ENCODE data around the gene TANGO2.

Gene TANGO2

DNA sequence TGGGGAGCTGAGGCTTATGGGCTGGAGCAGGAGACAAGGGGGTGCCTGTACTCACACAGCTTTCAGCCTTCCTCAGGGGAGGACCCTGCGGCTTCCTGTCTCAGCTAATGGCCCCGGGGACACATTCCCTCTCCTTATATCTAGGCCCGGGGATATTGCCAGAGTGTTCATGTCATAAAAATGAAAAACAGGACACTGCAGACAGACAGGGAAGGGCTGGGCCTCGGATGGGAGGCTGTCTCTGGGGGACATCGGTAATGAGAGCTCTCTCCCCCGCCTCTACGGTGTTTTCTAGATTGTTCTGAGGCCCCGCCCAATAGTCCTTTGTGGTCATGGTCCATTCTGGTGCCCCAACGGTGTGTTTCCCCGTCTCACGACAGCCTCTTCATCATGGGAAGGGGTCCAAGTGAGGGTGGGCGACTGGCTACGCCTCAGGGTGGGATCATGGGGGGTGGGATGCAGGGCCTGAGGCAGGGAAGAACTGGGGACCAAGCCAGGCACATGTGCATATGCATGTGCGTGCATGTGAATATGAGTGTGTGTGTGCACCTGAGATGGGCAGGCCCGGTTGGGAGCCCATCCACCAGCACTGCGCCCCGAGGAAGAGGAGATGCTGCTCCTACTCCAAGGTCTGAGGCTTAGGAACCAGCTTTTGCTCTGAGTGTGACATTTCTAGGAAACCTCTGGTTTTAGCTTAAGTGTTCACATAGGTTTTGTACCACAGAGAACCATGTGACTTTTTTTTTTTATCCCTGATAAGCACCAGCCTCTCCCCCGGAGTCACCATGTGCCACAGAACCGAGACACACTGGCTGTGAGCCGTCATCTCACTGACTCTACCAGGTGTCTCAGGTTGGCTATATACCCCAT lies 9.6 kb upstream of the TANGO2 start:
- TF ChIP-seq CEBPB (IDR thresholded peaks at IDR 0.05): no peak
- TF ChIP-seq, protein P1, sequence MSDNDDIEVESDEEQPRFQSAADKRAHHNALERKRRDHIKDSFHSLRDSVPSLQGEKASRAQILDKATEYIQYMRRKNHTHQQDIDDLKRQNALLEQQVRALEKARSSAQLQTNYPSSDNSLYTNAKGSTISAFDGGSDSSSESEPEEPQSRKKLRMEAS (IDR thresholded peaks at IDR 0.05): no peak
- TF ChIP-seq, protein P2, sequence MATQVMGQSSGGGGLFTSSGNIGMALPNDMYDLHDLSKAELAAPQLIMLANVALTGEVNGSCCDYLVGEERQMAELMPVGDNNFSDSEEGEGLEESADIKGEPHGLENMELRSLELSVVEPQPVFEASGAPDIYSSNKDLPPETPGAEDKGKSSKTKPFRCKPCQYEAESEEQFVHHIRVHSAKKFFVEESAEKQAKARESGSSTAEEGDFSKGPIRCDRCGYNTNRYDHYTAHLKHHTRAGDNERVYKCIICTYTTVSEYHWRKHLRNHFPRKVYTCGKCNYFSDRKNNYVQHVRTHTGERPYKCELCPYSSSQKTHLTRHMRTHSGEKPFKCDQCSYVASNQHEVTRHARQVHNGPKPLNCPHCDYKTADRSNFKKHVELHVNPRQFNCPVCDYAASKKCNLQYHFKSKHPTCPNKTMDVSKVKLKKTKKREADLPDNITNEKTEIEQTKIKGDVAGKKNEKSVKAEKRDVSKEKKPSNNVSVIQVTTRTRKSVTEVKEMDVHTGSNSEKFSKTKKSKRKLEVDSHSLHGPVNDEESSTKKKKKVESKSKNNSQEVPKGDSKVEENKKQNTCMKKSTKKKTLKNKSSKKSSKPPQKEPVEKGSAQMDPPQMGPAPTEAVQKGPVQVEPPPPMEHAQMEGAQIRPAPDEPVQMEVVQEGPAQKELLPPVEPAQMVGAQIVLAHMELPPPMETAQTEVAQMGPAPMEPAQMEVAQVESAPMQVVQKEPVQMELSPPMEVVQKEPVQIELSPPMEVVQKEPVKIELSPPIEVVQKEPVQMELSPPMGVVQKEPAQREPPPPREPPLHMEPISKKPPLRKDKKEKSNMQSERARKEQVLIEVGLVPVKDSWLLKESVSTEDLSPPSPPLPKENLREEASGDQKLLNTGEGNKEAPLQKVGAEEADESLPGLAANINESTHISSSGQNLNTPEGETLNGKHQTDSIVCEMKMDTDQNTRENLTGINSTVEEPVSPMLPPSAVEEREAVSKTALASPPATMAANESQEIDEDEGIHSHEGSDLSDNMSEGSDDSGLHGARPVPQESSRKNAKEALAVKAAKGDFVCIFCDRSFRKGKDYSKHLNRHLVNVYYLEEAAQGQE (IDR thresholded peaks at IDR 0.05; ENCODE audit: low read depth): no peak
- TF ChIP-seq ZBTB7A (IDR thresholded peaks at IDR 0.05; ENCODE audit: low read depth): no peak
- no peak for TF ChIP-seq TAF1 (IDR thresholded peaks at IDR 0.05; ENCODE audit: low read depth)
- no peak for TF ChIP-seq YY1 (IDR thresholded peaks at IDR 0.05; ENCODE audit: low read depth)
- TF ChIP-seq TEAD4 (IDR thresholded peaks at IDR 0.05): no peak
- no peak for TF ChIP-seq RAD21 (IDR thresholded peaks at IDR 0.05; ENCODE audit: low read depth)
- no peak for TF ChIP-seq FOXM1 (IDR thresholded peaks at IDR 0.05; ENCODE audit: borderline replicate concordance, low read depth)

DNA sequence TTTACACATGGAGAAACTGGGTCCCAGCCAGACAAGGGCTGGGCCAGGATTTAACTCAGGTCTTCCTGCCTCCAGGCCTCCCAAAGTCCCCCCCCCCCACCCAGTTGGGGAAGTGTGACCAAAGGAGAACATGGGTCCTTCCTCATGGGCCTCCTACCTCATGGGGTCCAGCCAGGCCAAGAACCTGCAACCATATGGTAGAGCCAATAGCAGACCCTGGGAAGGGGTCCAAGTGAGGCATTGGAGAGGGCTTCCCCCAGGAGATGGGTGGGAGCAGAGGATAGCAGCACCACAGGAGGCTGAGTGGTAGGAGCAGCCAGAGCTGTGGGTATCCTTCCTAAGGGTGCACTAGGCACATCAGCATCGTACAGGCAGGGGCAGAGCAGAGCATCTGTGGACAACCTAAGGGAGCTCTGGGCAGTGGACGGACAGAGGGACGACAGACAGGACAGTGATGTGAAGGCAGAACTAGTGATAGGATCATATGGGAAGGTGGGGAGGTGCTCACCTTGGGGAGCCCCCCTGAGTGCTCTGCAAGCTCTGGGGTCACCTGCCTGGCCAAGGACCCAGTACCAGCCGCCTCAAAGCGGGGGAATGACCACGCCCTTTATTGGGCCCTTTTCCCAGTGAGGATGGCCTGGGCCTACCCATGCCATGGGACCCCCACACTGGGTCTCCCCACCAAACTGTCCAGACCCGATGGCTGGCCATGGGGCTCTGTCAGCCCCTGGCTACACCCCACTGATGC lies 8.7 kb upstream of the TANGO2 start:
- TF ChIP-seq RAD21 (IDR thresholded peaks at IDR 0.05; ENCODE audit: low read depth) (no peak), TEAD4 (IDR thresholded peaks at IDR 0.05) (no peak), NFIC (IDR thresholded peaks at IDR 0.05) (no peak), FOXM1 (IDR thresholded peaks at IDR 0.05; ENCODE audit: borderline replicate concordance, low read depth) (no peak), CREB1 (IDR thresholded peaks at IDR 0.05; ENCODE audit: low read depth) (no peak), EP300 (IDR thresholded peaks at IDR 0.05; ENCODE audit: borderline replicate concordance) (no peak), YY1 (IDR thresholded peaks at IDR 0.05; ENCODE audit: low read depth) (no peak), CEBPB (IDR thresholded peaks at IDR 0.05) (no peak), TAF1 (IDR thresholded peaks at IDR 0.05; ENCODE audit: low read depth) (no peak), ZBTB7A (IDR thresholded peaks at IDR 0.05; ENCODE audit: low read depth) (no peak), EGR1 (IDR thresholded peaks at IDR 0.05) (no peak), TCF12 (IDR thresholded peaks at IDR 0.05; ENCODE audit: low read depth) (no peak)
- TF ChIP-seq, protein P2 (IDR thresholded peaks at IDR 0.05; ENCODE audit: low read depth): no peak
- TF ChIP-seq, protein P3, sequence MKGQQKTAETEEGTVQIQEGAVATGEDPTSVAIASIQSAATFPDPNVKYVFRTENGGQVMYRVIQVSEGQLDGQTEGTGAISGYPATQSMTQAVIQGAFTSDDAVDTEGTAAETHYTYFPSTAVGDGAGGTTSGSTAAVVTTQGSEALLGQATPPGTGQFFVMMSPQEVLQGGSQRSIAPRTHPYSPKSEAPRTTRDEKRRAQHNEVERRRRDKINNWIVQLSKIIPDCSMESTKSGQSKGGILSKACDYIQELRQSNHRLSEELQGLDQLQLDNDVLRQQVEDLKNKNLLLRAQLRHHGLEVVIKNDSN (IDR thresholded peaks at IDR 0.05): no peak
- TF ChIP-seq, protein P1 (IDR thresholded peaks at IDR 0.05): no peak

DNA sequence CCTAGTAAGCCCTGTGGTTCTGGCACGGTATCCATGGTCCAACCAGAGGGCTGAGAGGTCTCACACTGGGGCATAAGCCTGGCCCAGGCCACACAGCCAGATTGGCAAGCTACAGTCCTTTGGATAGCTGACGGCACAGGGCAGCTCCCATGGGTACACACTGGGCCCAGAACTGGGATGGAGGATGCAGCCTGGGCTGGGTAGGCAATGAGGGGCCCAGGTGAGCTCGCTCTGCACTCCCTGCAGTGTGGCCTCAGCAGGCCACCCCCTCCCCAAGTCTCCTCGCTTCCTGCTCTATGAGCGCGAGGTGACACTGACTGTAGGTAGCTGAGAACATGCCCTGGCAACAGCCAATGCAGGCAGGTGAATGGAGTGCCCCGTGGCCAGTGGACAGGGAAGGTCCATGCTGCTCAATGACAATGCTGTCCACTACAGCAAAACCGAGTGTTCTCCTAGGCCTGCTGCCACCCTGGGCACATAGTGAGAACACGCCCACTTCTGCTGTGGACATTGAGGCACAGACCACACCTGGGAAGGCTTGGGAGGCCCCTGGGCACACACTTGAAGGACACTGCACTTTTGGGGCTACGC lies 8.1 kb upstream of the TANGO2 start:
- TF ChIP-seq, protein P3 (IDR thresholded peaks at IDR 0.05): no peak
- TF ChIP-seq TAF1 (IDR thresholded peaks at IDR 0.05; ENCODE audit: low read depth) (no peak), EP300 (IDR thresholded peaks at IDR 0.05; ENCODE audit: borderline replicate concordance) (no peak), ZBTB7A (IDR thresholded peaks at IDR 0.05; ENCODE audit: low read depth) (no peak), EGR1 (IDR thresholded peaks at IDR 0.05) (no peak), RAD21 (IDR thresholded peaks at IDR 0.05; ENCODE audit: low read depth) (no peak), TEAD4 (IDR thresholded peaks at IDR 0.05) (no peak), FOXM1 (IDR thresholded peaks at IDR 0.05; ENCODE audit: borderline replicate concordance, low read depth) (no peak), NFIC (IDR thresholded peaks at IDR 0.05) (no peak), CREB1 (IDR thresholded peaks at IDR 0.05; ENCODE audit: low read depth) (no peak), YY1 (IDR thresholded peaks at IDR 0.05; ENCODE audit: low read depth) (no peak), CEBPB (IDR thresholded peaks at IDR 0.05) (no peak), TCF12 (IDR thresholded peaks at IDR 0.05; ENCODE audit: low read depth) (no peak)
- TF ChIP-seq, protein P1 (IDR thresholded peaks at IDR 0.05): no peak
- TF ChIP-seq, protein P2 (IDR thresholded peaks at IDR 0.05; ENCODE audit: low read depth): no peak
